Brain microvascular endothelial cell (primary cell): ENCODE measurements around the gene STAP2.

ENCODE experiments used
- DNase-seq: peaks from one replicate; pipeline ENCODE4 v3.0.0-alpha.2; 2020
- H3K27ac ChIP-seq: fragments of 250-450 bp; sonication (Bioruptor Pico); 2 replicates; pipeline ENCODE4 v1.5.1; 2020; ENCODE audit warnings: mild to moderate bottlenecking, moderate library complexity
- H3K27me3 ChIP-seq: fragments of 250-450 bp; sonication (Bioruptor Pico); replicated peaks from 2 replicates; pipeline ENCODE4 v1.5.1; 2020; ENCODE audit warnings: mild to moderate bottlenecking
- H3K36me3 ChIP-seq: fragments of 250-450 bp; sonication (Bioruptor Pico); replicated peaks from 2 replicates; pipeline ENCODE4 v1.5.1; 2020; ENCODE audit warnings: mild to moderate bottlenecking
- H3K4me3 ChIP-seq: 2 replicates; pipeline ENCODE4 v1.5.1; 2011; ENCODE audit warnings: low read depth, mild to moderate bottlenecking, control low read depth, low read length, moderate library complexity
- in situ Hi-C: cut with HindIII; loops from 2 replicates; pipeline ENCODE4 v1.10.0; 2017; ENCODE audit warnings: low sequenced_read_pairs, low pct_ligation_motif_present
- TF ChIP-seq, protein P1 (sequence below): IDR thresholded peaks from 2 replicates; pipeline ENCODE4 v1.5.1; 2011; ENCODE audit warnings: low read depth, mild to moderate bottlenecking, moderate library complexity, low read length, control low read depth, inconsistent platforms; ENCODE audit errors: missing control alignments

The STAP2 gene

DNA sequence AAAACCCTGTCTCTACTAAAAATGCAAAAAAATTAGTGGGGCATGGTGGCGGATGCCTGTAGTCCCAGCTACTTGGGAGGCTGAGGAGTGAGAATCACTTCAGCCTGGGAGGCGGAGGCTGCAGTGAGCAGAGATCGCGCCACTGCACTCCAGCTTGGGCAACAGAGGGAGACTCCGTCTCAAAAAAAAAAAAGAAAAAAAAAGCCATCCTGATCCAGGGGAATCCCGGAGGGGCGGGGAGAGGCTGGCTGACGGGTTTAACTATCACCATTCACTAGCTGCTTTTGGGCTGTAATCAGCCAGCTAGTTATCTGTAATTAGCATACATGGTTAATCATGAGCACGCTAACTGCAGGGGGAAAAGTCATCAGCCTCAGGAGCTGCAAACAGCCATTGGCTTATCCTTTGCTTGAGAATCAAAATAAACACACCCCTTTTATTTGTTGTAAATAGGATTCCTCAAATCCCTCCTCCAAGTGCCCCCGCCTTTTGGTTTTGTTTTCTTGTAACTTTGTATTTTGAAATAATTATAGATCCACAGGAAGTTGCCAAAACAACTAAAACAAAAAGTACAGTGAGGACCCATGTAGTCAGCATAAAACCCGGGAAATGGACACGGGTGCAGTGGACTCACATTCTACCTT lies 24.7 kb downstream of the STAP2 start:
- TF ChIP-seq, protein P1, sequence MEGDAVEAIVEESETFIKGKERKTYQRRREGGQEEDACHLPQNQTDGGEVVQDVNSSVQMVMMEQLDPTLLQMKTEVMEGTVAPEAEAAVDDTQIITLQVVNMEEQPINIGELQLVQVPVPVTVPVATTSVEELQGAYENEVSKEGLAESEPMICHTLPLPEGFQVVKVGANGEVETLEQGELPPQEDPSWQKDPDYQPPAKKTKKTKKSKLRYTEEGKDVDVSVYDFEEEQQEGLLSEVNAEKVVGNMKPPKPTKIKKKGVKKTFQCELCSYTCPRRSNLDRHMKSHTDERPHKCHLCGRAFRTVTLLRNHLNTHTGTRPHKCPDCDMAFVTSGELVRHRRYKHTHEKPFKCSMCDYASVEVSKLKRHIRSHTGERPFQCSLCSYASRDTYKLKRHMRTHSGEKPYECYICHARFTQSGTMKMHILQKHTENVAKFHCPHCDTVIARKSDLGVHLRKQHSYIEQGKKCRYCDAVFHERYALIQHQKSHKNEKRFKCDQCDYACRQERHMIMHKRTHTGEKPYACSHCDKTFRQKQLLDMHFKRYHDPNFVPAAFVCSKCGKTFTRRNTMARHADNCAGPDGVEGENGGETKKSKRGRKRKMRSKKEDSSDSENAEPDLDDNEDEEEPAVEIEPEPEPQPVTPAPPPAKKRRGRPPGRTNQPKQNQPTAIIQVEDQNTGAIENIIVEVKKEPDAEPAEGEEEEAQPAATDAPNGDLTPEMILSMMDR = no peak
- H3K36me3 ChIP-seq = peaks cover 16% of the 10 kb centered on the region
- no peaks in the 10 kb centered on the region for H3K27me3 ChIP-seq
- no peak overlapping the region for H3K4me3 ChIP-seq
- in situ Hi-C loops = no loop called here
- no peak overlapping the region for H3K27ac ChIP-seq
- DNase-seq = no peak

DNA sequence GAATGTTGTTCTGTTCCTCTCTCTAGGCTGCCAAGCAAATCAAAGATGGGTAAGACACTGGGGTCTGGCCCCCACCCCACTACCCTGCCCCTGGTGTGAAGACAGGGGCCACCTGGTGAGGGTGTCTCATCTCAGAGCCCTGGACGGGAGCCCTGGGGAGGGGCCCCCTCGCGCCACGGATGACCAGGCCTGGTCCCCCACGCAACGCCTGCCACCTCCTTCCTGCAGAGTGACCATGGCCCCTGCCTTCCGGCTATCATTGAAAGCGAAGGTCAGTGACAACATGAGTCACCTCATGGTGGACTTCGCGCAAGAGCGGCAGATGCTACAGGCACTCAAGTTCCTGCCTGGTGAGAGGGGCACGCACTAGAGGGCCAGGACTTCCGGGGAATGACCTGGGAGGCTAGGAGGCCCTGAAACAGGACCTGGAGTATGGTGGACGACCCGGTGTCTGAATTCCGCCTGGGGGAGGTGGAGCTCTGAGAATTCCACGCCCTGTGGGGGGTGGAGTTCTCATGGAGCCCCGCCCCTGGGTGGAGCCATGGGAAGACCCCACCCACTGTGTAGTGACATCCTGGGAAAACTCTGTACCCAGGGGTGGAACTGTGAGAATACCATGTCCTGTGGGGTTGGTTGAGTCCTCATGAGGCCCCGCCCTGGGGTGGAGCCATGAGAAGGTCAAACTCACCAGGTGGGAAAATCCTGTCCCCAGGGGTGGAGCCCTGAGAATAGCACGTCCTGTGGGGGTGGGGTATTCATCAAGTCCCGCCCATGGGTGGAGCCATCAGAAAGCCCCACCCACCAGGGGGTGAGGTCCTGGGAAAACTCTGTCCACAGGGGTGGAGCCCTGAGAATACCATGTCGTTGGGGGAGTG lies 28.1 kb downstream of the STAP2 start:
- Histone ChIP-seq H3K27ac (no peak overlapping the region), H3K36me3 (peaks cover 12% of the 10 kb centered on the region), H3K4me3 (no peak overlapping the region), H3K27me3 (no peaks in the 10 kb centered on the region)
- DNase-seq = no peak
- in situ Hi-C loops = no loop called here
- TF ChIP-seq, protein P1 = no peak

DNA sequence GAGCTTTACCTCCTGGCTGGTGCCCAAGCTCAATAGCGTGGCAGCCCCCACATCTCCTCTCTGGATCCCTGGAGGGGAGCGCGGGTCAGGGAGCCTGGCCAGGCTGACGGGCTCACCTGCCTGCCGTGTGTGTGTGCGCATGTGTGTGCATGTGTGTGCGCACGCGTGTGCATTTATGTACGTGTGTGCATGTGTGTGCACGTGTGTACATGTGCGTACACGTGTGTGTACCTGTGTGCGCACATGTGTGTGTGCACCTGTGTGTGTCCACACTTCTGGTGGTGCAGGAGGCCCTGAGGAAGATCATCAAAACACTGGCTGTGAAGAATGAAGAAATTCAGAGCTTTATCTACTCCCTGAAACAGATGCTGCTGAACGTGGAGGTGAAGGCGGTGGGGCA lies 33.0 kb downstream of the STAP2 start:
- H3K4me3 ChIP-seq = no peak overlapping the region
- H3K36me3 ChIP-seq = peaks cover 6% of the 10 kb centered on the region
- H3K27ac ChIP-seq = no peak overlapping the region
- no peak for DNase-seq
- TF ChIP-seq, protein P1 = no peak
- no peaks in the 10 kb centered on the region for H3K27me3 ChIP-seq
- in situ Hi-C loops = no loop called here

DNA sequence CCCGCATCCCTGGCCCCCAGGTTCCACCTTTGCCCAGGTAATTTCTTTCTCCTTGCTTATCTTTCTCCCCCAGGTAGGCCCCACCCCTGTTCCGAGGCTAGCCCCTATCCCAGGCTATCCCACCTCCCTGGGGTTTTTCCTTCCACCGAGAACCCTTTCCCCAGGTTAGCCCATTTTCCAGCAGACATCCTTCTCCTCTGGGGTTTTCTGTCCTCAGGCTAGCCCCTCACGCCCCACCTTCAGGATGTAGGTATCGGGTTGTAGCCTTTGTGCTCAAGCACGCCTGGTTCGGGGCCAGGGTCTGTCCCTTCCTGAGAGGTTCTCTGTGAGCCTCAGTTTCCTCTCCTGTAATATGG lies 33.4 kb downstream of the STAP2 start:
- Histone ChIP-seq H3K27me3 (no peaks in the 10 kb centered on the region), H3K36me3 (peaks cover 1% of the 10 kb centered on the region), H3K27ac (no peak overlapping the region), H3K4me3 (no peak overlapping the region)
- DNase-seq = no peak
- TF ChIP-seq, protein P1 = no peak
- in situ Hi-C loops = no loop called here

DNA sequence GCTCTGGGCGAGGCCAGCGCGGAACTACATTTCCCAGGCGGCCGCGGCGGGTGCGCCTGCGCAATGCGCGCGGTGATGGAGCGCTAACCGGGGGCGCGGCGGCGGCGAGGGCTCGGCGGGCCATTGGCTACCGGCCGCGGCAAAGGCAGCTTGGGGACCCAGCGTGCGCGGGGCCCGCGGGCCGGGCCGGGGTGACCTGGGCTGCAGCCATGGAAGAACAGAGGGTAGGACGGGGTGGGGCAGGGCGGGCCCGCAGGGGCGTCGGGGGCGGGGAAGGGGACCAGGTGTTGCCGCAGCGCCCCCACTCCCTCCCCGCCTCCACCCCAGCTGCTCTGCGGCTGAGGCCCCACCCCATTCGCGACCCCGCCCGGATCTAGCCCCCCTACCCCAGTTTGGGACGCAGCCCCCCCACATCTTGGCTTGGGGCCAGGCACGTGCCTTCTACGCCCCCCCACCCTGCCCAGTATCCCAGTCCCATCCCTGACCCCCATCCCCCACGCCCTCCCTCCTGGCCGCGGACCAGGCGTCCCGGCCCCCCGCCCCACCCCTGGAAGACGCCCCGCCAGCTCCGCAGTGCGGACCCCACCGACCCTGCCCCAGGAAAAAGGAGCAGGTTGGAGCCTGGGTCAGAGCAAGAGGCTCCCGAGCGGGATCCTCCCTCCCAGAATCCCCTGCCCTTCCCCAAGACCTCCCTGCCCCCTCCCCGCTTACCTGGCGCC lies 33.9 kb downstream of the STAP2 start, which contains the start of gene FSD1:
TSS of gene FSD1 (plus strand) at position 61 of the 719 bp plus-strand sequence. CDS start at position 210, 149 bp downstream.
- Histone ChIP-seq H3K27ac (no peak within 1 kb of the TSS), H3K36me3 (no peaks in the 10 kb centered on the region), H3K27me3 (no peaks in the 10 kb centered on the region), H3K4me3 (peak within 1 kb of the TSS; percentile 45)
- TF ChIP-seq, protein P1 = no peak
- peak; percentile 30 for DNase-seq
- in situ Hi-C loops = no loop called here
